ENCODE data around the gene PLOD1.

DNA sequence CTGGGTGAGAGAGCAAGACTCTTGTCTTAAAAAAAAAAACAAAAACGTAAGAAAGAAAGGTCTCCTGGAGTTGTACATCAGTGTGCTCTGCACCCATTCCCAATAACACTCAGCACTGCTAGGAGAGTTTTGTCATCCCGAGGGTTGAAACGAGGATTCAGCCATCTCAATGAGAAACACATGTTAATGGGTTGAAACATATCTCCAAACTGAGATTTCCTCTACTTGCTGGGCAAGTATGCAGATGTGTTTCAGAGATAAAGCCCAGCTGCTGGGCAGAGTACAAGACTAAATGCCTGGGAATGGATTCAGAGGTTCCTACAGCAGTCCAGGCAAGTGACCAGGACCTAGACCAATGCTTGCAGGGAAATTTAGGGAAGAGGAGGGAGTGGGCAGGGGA lies 43.1 kb downstream of the PLOD1 start:
- no peak for TF ChIP-seq TAF1 (IDR thresholded peaks at IDR 0.05; ENCODE audit: borderline replicate concordance, insufficient read depth, low read length)
- TF ChIP-seq, protein P1, sequence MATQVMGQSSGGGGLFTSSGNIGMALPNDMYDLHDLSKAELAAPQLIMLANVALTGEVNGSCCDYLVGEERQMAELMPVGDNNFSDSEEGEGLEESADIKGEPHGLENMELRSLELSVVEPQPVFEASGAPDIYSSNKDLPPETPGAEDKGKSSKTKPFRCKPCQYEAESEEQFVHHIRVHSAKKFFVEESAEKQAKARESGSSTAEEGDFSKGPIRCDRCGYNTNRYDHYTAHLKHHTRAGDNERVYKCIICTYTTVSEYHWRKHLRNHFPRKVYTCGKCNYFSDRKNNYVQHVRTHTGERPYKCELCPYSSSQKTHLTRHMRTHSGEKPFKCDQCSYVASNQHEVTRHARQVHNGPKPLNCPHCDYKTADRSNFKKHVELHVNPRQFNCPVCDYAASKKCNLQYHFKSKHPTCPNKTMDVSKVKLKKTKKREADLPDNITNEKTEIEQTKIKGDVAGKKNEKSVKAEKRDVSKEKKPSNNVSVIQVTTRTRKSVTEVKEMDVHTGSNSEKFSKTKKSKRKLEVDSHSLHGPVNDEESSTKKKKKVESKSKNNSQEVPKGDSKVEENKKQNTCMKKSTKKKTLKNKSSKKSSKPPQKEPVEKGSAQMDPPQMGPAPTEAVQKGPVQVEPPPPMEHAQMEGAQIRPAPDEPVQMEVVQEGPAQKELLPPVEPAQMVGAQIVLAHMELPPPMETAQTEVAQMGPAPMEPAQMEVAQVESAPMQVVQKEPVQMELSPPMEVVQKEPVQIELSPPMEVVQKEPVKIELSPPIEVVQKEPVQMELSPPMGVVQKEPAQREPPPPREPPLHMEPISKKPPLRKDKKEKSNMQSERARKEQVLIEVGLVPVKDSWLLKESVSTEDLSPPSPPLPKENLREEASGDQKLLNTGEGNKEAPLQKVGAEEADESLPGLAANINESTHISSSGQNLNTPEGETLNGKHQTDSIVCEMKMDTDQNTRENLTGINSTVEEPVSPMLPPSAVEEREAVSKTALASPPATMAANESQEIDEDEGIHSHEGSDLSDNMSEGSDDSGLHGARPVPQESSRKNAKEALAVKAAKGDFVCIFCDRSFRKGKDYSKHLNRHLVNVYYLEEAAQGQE (IDR thresholded peaks at IDR 0.05; ENCODE audit: insufficient read depth in 1 of 2, low read depth in 2 of 2, low read length in 2 of 2), result no peak

All from PFSK-1 (cell line).